ENCODE results near the gene RPGRIP1. TPM values are rescaled to one million over a fixed set of nuclear protein-coding genes. Genes with fewer than 3 reads are reported as not detected.

The RPGRIP1 gene
- total and polyA plus RNA-seq, 9 donors, result 0.15 to 0.42 (median 0.31) TPM; not detected in 5

DNA sequence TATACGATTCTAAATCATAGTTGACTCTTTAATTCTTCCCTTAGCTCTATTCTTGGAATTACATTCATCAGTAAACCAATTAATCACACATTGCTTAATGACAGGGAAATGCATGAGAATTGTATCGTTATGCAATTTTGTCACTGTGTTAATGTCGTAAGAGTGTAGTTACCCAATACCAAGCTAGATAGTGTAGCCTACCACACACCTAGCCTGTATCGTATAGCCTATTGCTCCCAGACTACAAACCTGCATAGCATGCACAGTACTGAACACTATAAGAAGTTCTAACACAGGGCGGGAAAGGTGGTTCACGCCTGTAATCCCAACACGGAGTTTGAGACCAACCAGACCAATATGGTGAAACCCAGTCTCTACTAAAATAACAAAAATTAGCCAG is 35.3 kb upstream of the RPGRIP1 start:
- WGBS, 3 donors, result 86 to 90% (median 89%) methylated on average over 7 of the region's 7 CpGs
- intact Hi-C loops (cut with DNase I), result no loop called here
- no peak for TF ChIP-seq EP300 (IDR thresholded peaks at IDR 0.05)
- no peak overlapping the region for H3K27ac ChIP-seq
- peaks cover 10% of the 10 kb centered on the region for H3K4me1 ChIP-seq (ENCODE audit: insufficient read depth)
- no peak overlapping the region for H3K4me3 ChIP-seq
- H3K9me3 ChIP-seq, result no peaks in the 10 kb centered on the region
- no peaks in the 10 kb centered on the region for H3K36me3 ChIP-seq
- no peaks in the 10 kb centered on the region for H3K27me3 ChIP-seq
- no peak for DNase-seq

DNA sequence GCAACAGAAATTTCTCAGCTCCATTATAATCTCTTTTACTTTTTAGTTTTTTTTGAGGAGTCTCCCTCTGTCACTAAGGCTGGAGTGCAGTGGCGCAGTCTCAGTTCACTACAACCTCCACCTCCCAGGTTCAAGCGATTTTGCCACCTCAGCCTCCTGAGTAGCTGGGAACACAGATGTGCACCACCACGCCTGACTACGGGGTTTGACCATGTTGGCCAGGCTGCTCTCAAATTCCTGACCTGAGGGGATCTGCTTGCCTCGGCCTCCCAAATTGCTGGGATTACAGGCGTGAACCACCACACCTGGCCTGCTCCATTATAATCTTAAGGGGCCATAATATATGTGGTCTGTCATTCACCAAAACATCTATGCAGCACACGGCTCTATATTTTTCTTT is 34.1 kb upstream of the RPGRIP1 start:
- TF ChIP-seq POLR2A (IDR thresholded peaks at IDR 0.05) (no peak), EP300 (IDR thresholded peaks at IDR 0.05) (no peak)
- TF ChIP-seq, protein P1, sequence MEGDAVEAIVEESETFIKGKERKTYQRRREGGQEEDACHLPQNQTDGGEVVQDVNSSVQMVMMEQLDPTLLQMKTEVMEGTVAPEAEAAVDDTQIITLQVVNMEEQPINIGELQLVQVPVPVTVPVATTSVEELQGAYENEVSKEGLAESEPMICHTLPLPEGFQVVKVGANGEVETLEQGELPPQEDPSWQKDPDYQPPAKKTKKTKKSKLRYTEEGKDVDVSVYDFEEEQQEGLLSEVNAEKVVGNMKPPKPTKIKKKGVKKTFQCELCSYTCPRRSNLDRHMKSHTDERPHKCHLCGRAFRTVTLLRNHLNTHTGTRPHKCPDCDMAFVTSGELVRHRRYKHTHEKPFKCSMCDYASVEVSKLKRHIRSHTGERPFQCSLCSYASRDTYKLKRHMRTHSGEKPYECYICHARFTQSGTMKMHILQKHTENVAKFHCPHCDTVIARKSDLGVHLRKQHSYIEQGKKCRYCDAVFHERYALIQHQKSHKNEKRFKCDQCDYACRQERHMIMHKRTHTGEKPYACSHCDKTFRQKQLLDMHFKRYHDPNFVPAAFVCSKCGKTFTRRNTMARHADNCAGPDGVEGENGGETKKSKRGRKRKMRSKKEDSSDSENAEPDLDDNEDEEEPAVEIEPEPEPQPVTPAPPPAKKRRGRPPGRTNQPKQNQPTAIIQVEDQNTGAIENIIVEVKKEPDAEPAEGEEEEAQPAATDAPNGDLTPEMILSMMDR (IDR thresholded peaks at IDR 0.05), result no peak
- no peak overlapping the region for H3K27ac ChIP-seq
- no peak overlapping the region for H3K4me3 ChIP-seq
- peaks cover 8% of the 10 kb centered on the region for H3K4me1 ChIP-seq (ENCODE audit: insufficient read depth)
- intact Hi-C loops (cut with DNase I), result no loop called here
- WGBS, 3 donors, result 90 to 92% (median 91%) methylated on average over 7 of the region's 7 CpGs
- no peaks in the 10 kb centered on the region for H3K27me3 ChIP-seq
- no peaks in the 10 kb centered on the region for H3K36me3 ChIP-seq
- H3K9me3 ChIP-seq, result no peaks in the 10 kb centered on the region
- DNase-seq, result no peak

DNA sequence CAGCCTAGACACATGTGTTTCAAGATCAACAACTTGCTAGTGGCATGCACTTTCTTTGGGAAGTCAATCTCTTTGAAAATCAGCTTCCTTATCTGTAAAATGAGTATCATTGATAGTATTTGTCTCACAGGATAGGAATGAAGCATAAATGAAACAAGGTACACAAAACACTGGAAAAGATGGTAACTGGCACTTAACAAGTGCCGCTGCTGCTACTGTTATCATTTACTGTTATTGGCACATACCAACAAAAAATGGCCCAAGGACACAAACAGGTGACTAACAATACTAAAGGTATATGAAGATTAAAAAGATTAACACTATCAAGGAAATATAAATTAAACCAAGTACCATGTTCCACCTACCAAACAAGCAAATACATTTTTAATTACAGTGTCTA is 31.5 kb upstream of the RPGRIP1 start:
- H3K9me3 ChIP-seq, result no peaks in the 10 kb centered on the region

DNA sequence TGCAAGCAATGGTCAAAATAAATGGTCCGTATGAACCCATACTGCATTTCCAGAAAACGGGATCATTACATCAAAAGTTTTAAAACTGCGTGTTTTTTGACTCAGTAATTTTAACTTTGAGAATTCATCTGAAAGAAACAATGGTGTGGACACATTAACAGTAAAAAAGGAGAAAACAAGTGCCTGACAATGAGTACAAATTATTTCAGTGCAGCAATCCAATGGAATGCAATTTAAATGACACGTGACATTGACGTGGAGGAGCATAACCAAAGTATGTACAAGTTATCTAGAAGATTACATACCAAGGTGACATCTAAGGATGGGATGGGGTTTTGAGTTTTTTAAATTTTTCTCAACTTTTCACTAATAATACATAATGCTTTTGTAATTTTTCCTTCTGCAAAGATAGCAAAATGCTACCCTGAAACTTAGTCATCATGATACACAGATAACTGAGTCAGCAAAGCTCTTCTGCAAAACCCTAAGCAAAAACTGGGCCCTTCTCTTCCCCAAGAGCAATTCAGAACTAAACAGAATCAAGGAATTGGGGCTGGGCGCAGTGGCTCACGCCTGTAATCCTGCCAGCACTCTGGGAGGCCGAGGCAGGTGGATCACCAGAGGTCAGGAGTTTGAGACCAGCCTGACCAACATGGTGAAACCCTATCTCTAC is 31.0 kb upstream of the RPGRIP1 start:
- intact Hi-C loops (cut with DNase I), result no loop called here
- DNase-seq, result no peak
- TF ChIP-seq, protein P1 (IDR thresholded peaks at IDR 0.05), result no peak
- no peak for TF ChIP-seq POLR2A (IDR thresholded peaks at IDR 0.05)
- no peak for TF ChIP-seq EP300 (IDR thresholded peaks at IDR 0.05)
- no peak overlapping the region for H3K27ac ChIP-seq
- 85 to 91% (median 89%) methylated on average over 8 of the region's 8 CpGs for WGBS, 3 donors
- H3K36me3 ChIP-seq, result no peaks in the 10 kb centered on the region
- no peak overlapping the region for H3K4me3 ChIP-seq
- H3K27me3 ChIP-seq, result no peaks in the 10 kb centered on the region
- H3K4me1 ChIP-seq (ENCODE audit: insufficient read depth), result peaks cover 9% of the 10 kb centered on the region
- no peaks in the 10 kb centered on the region for H3K9me3 ChIP-seq

More for the DNA sequence above, 31.5 kb upstream of the RPGRIP1 start:
- DNase-seq, result no peak
- Histone ChIP-seq H3K27ac (no peak overlapping the region), H3K4me1 (ENCODE audit: insufficient read depth) (peaks cover 9% of the 10 kb centered on the region), H3K27me3 (no peaks in the 10 kb centered on the region), H3K4me3 (no peak overlapping the region), H3K36me3 (no peaks in the 10 kb centered on the region)
- intact Hi-C loops (cut with DNase I), result no loop called here
- TF ChIP-seq, protein P1 (IDR thresholded peaks at IDR 0.05), result no peak
- TF ChIP-seq EP300 (IDR thresholded peaks at IDR 0.05) (no peak), POLR2A (IDR thresholded peaks at IDR 0.05) (no peak)
- 93 to 97% (median 96%) methylated on average over 1 of the region's 1 CpG for WGBS, 3 donors

DNA sequence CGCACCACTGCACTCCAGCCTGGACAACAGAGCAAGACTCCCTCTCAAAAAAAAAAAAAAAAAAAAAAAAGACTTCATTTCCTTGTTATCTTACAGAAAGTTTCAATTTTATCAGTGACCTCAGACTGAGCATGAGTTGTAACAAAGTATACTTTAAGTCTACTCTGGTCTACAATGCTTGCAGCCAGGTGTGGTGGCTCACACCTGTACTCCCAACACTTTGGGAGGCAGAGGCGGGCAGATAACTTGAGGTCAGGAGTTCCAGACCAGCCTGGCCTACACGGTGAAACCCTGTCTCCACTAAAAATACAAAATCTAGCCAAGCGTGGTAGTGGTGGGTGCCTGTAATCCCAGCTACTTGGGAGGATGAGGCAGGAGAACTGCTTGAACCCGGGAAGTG is 28.7 kb upstream of the RPGRIP1 start:
- DNase-seq, result no peak
- no peak overlapping the region for H3K4me3 ChIP-seq
- WGBS, 3 donors, result 87 to 92% (median 91%) methylated on average over 5 of the region's 5 CpGs
- TF ChIP-seq POLR2A (IDR thresholded peaks at IDR 0.05) (no peak), EP300 (IDR thresholded peaks at IDR 0.05) (no peak)
- TF ChIP-seq, protein P1 (IDR thresholded peaks at IDR 0.05), result no peak
- H3K27ac ChIP-seq, result no peak overlapping the region
- H3K4me1 ChIP-seq (ENCODE audit: insufficient read depth), result peaks cover 9% of the 10 kb centered on the region
- H3K36me3 ChIP-seq, result no peaks in the 10 kb centered on the region
- intact Hi-C loops (cut with DNase I), result no loop called here
- H3K9me3 ChIP-seq, result no peaks in the 10 kb centered on the region
- H3K27me3 ChIP-seq, result no peaks in the 10 kb centered on the region

Measured in ovary (tissue), 9 donors.